HG02973 (cell line): ENCODE data around the gene PRAC1.

ENCODE experiments used
- ATAC-seq: cut with Tn5 transposase; IDR thresholded peaks from one replicate; pipeline ENCODE4 v1.9.1; 2021; ENCODE audit warnings: moderate library complexity; ENCODE audit not compliant: unreplicated experiment

The PRAC1 gene

DNA sequence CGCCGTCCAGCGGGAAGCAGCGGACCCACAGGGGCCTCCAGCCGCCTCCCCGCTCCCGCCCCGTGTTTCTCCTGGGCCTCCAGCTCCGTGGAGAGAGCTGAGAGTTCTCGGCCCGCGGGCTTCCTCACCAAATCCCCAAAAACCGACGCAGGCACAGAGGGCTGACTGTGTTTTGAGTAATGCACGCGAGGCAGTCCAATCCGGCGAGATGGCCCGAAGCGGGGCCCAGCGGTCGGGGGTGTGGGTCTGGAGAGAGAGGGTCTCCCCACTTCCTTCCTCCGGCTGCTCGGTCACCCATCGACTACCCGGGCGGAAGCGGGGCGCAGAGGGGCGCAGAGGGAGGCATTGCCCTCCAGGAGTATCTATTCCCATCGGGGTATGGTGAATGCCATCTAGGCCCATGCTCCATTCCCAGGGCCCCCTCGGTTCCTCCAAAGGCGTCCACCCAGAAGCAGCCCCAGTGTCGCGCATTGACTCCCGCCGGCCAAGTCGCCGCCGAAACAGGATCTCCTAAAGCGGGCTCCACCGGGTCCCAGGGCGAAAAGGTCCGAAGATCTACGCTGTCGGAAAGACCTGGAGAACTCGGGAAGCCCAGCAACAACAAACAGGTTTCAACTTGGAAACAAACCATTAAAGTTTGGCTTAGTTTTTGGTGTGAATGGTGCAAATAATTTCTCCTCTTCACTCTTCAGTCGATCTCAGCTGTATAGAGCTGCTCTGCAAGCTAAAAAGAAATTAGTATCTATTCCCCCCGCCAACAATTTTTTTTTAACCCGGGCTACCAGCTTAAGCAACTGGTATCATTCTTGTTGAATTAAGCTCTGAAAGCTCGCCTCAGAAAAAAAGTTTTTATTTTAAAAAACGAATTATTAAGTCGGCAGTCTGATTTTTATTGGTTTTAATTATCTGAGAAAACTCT lies 25.4 kb upstream of the PRAC1 start:
- no peak for ATAC-seq

DNA sequence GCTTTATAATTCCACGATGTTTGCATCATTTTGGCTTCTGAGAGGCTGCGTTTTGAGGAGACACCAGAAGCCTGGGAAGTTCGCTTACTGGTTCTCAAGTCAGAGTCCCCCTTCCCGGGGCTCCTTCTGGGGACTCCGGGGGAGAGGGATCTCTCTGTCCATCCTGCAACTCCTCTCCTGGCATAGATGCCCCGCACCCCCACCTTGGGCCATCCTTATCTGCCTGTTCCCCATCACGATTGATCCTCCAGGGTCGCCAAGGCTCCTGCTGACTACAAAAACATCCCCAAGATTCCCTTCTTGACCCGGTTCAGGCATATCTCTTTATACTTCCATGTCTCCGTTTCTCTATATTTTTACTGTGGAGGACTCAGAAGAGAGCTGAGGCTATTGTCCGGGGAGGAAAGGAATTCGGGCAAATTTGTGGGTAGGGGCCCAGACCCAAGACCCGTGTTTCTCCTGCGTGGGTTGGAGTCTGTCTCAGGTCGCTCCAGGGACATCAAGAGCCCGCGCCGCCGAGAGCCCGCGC lies 24.7 kb upstream of the PRAC1 start:
- ATAC-seq: no peak

DNA sequence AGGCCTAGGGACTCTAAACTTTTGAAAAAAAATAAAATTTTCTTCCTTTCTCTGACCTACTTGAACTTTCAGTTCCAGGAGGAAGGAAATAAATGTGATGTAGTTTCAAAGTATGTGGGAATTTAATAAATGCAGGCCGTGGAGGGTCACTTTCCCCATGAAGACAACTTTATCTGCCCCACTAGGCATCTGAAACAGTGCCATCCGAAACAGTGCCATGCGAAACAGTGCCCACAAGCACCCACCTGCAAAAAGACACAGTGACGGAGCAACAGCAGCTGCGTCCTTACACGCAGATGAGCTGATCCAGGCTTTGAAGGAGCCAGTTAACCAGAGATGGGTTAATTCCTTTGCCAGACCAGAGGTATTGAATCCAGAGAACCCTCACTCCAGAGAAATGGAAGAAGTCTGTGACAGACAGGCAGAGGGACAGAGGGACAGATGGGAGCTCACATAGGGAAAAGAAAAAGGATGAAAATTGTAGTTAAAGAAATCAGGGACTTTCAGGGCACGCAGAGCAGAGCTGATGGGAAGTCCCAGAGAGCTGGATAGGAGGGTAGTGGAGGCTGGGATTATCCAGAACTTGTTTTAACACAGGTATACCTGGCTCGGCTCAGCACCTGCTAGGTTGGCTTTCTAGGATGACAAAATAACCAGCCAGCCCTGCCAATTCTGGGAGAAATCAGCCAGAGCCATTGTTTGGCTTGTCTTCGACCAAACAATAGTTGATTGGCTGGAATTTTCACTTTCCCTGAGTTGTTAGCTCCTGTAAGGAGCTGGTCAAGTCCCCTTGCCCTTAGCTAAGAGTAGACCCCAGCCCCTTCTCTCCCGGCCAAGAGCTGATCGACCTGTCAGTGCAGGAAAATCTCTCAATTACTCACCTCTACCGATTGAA lies 23.3 kb upstream of the PRAC1 start:
- ATAC-seq: no peak

DNA sequence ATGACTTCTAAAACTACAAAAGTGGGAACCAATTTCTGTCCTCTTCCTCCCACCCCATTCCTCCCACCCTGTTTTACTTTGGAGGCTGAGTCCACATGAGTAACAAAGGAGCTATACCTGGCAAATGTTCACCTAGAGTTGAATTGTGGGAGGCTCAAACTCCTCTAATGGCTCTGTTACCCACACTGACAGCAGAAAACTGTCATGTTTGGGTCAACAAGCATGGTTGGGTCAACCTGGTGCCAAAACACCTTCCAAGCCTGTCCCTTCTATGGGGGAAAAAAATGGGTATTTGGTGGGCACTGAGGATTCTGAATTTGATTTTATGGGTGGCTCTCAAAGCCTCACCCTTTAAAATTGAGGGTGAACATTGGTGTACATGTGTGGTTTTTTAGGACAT lies 18.2 kb upstream of the PRAC1 start:
- ATAC-seq: no peak

DNA sequence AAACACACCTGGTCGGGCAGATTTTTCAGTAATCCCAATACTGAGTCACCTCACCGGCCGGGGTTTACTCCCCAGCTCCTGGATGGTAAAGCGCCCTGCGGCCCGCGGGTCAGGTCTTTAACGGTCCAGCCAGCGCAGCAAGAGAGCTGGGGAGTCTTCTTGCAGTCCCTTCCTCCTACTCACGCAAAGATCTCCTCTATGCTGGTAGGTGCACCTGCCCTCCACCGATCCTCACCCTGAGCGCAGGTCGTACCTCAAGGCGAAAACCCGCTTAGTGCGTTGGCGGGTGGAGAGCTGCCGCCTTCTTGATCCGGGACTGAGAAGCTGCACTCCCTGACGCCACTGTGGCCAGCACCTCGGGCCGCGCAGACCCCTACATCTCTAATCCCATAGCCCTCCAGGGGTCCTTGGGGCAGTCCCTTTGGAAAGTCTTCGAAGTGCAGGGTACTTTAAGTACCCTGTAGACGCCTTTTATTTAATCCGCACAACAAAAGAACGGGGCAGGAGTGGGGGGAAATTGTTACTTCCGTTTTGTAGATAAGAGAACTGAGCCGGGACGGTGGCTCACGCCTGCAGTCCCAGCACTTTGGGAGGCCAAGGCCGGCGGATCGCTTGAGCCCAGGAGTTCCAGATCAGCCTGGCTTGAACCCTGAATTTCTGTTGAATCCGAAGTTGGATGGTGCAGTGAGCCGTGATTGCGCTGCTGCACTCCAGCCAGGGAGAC lies 16.6 kb upstream of the PRAC1 start:
- no peak for ATAC-seq

DNA sequence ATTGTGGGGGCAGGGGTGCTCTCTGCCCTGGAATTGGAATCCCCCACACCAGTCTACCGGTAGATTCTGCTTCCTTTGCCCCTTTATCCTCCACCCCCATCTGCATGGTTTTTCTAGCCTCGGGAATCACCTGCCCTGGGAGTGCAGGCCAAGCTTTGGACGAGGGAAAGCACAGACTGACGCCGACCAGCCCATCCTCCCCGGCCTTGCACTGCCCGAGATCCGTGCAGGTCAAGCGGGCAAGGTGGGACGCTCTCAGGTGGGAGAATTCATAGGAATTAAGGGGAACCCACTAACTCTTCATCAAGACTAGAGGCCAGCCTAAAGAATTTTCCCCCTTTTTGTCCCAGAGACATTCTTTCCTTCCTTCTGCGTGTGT lies 16.1 kb upstream of the PRAC1 start:
- ATAC-seq: no peak

DNA sequence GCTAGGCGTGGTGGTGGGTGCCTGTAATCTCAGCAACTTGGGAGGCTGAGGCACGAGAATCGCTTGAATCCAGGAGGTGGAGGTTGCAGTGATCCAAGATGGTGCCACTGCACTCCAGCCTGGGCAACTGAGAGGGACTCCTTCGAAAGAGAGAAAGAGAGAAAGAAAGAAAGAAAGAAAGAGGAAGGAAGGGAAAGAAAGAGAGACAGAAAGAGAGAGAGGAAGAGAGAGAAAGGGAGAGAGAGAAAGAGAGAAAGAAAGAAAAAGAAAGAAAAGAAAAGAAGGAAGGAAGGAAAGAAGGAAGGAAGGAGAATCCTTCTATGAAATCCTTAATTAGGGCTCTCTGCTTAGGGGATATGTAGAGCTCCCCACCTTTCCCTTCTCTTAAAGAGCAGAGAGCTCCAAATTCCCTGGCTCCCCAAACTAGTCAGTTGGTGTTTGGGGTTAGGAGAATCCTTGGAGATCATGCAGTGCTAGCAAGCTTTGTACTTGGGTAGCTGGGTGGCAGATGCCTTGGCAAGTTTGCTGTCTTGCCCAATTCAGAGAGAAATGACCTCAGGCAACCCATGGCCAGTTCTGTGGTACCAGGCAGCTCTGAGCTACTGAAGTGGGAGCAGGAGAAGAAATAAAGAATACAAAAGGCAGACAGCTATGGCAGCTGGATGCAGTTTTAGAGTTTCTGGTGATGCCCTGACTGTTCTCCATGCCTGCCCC lies 15.2 kb upstream of the PRAC1 start:
- no peak for ATAC-seq

DNA sequence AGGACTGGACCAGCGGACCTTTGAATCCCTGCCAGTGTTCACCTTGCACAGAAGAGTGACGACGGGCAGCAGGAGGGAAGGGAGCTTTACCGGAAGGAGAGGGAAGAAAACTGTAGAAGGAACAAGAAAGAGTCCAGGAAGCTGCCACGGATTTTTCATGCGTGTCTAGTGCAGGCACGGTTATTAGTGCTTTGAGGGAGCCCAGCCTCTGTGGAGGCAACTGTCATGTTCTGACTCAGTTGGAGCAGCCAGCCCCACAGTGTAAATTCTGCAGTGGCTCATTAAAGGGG lies 12.7 kb upstream of the PRAC1 start:
- ATAC-seq: no peak

DNA sequence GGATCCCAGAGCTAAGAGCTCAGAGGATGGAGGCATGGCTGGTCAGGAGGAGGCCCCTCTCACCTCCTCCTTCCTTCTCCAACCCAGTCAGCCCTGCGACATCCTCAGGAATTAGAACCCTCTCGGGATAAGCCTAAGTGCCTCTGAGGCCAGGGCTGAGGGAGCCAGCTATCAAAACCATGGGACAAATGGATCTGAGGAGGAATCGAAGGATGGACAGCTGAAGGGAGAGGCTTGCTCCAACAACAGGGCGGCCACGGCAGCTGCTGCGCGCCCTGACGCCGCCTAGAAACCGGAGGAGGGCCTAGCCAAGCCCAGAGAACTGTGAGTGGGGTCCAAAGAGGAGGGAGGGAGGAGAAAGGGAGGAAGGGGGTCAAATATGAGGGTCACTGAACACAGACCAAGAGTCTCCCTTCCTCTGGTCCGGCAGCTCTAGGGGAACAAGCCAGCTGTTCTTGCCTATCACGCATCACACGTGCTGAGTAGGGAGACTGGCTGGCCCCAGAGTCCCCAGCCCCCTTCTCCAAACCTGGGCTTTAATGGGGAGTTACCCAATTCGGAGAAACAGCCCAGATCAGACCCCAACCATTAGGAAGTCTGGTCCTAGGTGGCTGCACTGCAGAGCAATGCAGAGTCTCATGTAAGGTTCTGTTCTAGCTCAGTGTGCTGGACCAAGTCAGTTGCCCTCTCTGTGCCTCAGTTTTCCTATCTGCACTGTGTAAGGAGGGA lies 12.2 kb upstream of the PRAC1 start:
- ATAC-seq: no peak

DNA sequence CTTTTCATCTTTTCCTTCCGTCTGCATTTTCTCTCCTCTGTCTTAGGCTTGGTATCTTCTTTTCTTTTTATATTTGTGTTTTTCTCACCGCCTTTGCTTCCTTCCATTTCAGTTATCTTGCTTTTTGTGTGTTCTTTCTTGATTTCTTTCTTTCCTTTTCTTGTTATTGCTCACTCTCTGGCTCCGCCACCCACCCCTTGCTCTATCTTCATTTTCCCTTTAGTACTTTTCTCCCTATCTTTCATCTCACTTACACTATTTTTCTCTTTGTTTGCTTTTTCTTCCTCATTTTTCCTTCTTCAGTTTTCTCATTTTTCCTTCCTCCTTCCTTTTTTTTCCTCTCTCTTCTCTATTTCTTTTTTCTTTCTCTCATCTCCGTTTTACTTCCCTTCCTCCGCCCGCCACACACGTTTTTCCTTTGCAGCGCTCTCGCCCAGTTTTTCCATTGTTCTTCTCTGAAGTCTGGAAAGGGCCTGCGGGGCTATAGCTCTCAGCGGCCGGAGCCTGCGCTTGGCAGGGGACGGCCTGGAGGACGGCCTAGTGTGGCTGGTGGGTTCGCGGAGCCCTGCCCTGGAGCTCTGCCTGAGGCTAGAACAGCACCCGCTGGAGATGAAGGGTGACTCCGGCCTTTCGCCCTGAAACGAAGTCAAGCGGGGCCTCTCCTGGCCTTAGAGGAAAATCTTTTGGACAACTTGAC lies 11.5 kb upstream of the PRAC1 start:
- no peak for ATAC-seq

DNA sequence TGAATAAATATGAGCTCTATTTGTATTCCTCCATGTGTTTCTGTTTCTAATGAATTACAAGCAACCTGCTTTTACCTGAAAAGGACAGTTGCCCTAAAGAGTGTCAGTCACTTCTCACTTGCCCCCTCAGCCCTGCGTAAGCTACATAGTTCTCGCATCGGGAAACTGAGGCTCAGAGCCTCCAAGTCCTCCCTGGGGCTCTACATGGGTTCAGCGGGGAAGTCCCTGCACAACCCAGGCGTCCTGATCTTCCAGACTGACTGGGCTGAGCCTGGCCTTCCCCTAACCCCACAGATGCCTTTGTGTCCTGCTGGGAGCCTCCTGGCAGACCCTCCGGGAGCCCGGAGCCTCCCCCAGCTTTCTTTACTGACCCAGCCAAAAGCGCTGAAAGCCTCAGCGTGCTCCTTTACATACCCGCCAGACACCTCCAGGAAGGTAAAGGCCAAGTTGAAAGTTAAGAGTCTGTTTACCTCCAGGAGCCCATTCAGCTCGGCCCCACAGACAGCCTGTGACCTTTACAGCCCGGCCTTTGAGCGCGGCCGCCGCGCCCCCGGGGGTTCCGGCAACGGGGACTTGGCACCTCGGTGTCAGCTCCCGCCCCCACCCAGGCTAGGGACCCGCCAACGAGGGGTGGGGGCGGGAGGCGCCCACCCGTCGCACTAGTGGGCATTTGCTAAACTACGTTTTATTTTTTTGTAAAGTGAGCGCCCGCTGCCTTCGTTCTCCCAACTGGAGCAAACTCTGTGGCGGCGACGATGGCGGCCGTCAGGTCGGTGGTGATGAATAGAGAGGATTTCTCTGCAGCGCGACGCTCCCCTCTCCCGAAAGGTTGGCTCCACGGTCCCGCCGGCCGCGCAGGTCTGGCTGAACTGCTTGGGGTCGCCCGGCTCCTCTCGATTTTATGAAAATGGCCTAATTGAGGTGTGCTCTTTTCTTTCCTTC lies 10.6 kb upstream of the PRAC1 start:
- ATAC-seq: no peak

DNA sequence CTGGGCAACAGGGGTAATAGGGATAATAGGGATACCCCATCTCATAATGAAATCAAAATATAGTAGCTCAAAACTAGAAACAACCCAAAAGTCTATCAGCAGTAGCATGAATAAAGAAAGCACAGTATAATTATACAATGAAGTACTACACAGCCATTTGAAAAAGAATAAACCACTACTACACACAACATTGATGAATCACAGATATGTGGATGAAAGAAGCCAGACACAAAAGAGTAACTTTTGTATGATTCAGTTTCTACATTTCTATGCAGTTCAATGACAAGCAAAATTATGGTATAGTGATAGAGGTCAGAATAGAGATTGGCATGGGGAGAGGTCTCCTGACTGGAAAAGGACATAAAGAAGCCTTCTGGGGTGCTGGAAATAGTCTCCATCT lies 9.0 kb upstream of the PRAC1 start:
- ATAC-seq: no peak

DNA sequence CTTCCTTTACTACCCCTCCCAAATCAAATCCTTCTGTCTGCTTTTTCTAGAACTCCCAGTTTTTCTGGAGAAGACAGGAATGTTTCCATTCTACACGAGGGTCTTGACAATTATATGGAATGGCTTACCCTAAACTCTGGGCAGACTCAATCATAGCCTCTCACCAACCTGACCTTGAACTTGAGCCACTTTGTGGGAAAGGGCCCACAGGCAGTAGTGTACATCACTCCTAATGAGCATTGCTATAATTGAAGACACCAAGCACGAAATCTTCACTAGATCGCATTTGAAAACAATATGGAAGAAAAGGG lies 7.9 kb upstream of the PRAC1 start:
- no peak for ATAC-seq

DNA sequence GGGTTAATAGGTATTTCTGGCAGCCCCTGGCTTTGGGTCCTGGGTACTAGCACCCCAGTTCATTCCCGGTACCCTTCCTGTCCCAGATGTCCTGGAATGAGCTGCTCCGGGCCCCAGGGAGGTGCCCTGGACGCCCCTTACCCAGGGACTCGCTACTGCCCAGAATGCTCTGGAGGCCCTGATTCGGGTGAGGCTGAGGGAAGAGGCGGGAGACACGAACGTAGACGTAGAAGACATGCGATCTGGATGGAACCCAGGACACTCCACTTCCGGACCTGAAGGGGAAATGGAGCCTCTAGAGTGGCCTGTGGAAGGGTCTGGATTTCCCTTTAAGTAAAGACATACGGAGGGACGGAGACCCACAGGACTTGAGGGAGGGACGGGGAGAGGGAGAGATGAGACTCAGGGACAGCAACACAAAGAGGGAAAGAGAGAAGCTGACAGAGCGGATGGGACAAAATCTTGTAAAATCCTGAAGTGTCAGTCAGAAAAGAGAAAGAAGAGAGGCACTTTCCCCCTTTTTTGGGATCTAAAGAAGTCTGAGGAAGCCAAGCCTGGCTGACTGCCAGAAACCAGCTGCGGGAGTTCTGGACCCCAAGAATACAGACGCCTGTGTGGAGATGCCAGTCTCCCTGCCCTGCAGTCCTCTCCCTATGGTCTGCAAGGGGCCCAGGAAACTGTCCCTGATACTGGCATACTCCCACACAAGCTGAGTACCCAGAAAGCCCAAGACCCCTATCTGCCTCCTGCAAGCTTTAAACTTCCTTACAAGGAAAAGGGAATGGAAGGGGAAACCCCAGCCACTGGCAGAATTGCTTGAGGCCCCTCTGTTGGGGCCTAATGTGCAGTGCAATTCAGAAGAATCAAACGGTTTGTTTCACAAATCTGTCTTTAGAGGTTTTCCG lies 7.3 kb upstream of the PRAC1 start:
- ATAC-seq: no peak

DNA sequence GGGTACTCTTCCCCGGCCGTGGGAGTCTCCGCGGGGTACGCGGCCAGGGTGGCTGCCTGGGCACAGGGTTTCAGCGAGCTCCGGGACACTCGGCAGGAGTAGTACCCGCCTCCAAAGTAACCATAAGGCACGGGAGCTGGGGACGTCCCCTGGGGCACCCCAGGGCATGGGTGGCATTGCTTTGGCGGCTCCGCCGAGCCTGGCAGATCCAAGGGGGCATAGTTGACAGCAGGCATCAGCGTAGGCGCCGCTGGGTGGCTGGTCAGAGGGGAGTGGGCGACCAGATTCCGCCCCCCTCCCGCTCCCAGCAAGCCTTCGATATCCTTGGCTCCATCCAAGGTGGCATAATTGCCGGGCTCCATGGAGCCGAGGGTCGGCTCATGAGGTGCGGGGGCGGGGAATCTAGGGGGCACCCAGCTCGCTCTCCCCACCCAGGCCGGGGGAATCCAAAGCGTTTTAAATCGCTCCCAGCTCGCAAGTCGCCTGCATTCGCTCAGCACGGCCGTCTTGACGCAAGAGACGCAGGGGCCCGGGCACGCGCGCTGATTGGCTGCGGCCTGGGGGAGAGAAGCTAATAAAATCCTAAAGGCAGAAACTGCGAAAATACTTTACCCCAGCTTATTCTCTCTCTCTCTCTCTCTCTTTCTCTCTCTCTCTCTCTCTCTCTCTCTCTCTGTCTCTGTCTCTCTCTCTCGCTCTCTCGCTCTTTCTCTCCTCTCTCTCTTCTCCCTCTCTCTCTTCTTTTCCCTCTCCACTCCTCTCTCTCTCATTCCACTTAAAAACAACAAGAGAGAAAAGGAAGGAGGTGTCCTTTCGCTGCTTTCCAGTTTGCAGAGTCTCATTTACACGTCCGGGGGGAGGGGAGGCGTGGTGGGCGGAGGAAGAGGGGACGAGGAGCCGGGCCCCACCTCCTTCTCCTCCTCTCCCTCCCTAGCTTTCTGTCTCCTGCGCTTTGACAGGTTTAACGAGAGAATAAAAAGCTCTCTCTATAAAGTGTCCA lies 6.2 kb upstream of the PRAC1 start, which contains the start of gene HOXB13:
Gene HOXB13, minus strand, starts transcription at position 519 of the 1,000 bp plus-strand sequence. Its CDS starts 157 bp downstream, at position 362.
- ATAC-seq: no peak
